SK-N-SH treated with all-trans-retinoic acid at 6 μM for 48 hours (cell line): ENCODE results near the gene POU2F3.

Experiments used
- ARNTL ChIP-seq: fragments of 450-650 bp; formaldehyde crosslinking; IDR thresholded peaks from 2 replicates; pipeline ENCODE4 v1.5.0; 2020; ENCODE audit warnings: low read depth, mild to moderate bottlenecking, moderate library complexity, borderline replicate concordance
- POU6F1 ChIP-seq: fragments of 250-450 bp; sonication (Bioruptor Pico); IDR thresholded peaks from 2 replicates; pipeline ENCODE4 v1.8.0; 2021; ENCODE audit warnings: low read depth, mild to moderate bottlenecking, moderate library complexity, borderline replicate concordance
- SNAI2 ChIP-seq: fragments of 250-450 bp; sonication (Bioruptor Pico); IDR thresholded peaks from 2 replicates; pipeline ENCODE4 v1.5.0; 2020; ENCODE audit warnings: mild to moderate bottlenecking, moderate library complexity
- TCF4 ChIP-seq: fragments of 250-450 bp; sonication (Bioruptor Pico); IDR thresholded peaks from 2 replicates; pipeline ENCODE4 v1.8.0; 2021; ENCODE audit warnings: mild to moderate bottlenecking, moderate library complexity, borderline replicate concordance
- TF ChIP-seq, protein P1 (sequence below): fragments of 250-450 bp; sonication (Bioruptor Pico); IDR thresholded peaks from 2 replicates; pipeline ENCODE4 v1.8.0; 2020; ENCODE audit warnings: mild to moderate bottlenecking, moderate library complexity, borderline replicate concordance

DNA sequence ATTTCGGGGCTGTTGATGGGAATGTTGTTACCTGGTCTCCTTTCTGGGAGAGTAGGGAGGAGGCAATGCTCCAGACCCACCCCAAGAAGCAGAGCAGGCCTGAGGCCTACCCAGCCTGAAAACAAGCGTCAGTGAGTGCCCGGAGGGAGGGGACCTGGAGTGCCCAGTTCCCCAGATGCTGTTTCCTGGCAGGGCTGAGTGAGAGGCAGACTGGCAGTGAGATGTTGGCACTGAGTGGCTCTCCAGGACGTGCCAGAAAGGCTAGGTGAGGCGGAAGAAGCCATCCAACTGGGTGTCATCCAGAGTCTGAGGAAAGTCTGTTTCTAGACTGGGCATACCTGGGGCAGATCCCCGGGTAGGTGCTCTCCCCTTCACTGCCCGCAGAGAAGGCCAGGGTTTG lies 1.3 kb downstream of the POU2F3 start:
- TF ChIP-seq, protein P1, sequence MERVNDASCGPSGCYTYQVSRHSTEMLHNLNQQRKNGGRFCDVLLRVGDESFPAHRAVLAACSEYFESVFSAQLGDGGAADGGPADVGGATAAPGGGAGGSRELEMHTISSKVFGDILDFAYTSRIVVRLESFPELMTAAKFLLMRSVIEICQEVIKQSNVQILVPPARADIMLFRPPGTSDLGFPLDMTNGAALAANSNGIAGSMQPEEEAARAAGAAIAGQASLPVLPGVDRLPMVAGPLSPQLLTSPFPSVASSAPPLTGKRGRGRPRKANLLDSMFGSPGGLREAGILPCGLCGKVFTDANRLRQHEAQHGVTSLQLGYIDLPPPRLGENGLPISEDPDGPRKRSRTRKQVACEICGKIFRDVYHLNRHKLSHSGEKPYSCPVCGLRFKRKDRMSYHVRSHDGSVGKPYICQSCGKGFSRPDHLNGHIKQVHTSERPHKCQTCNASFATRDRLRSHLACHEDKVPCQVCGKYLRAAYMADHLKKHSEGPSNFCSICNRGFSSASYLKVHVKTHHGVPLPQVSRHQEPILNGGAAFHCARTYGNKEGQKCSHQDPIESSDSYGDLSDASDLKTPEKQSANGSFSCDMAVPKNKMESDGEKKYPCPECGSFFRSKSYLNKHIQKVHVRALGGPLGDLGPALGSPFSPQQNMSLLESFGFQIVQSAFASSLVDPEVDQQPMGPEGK (CRISPR knock-in tag): no peak
- TF ChIP-seq ARNTL (CRISPR knock-in tag): no peak
- TF ChIP-seq SNAI2 (CRISPR knock-in tag): no peak
- no peak for TF ChIP-seq TCF4 (CRISPR knock-in tag)
- no peak for TF ChIP-seq POU6F1
